ENCODE results near the gene DSTYK.
"Not testable (repeated sequence)": the region's sequence is repeated elsewhere in the genome, so short reads cannot be mapped to it uniquely, and the experiment has no call there.

The DSTYK gene

DNA sequence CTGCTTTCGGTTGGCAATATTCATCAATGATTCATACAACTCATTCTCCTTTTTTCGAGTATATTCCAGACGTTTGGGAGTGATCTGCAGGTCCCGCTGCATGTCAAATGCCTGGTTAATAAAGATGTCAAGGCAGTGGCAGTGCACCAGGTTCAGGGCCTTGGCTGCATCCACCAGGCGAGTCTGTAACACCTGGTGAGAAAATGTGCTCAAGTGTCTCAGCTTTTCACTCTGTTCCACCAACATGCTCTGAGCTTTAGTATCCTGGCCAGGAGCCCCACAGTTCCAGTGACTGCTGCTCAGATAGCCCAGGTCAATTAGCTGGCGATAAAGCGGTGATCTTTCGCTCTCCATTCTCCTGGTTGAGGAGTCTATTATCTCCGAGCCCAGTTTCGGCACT lies 42.3 kb downstream of the DSTYK start:
- no peaks in the 10 kb centered on the region for H3K27me3 ChIP-seq
- TF ChIP-seq, protein P1, sequence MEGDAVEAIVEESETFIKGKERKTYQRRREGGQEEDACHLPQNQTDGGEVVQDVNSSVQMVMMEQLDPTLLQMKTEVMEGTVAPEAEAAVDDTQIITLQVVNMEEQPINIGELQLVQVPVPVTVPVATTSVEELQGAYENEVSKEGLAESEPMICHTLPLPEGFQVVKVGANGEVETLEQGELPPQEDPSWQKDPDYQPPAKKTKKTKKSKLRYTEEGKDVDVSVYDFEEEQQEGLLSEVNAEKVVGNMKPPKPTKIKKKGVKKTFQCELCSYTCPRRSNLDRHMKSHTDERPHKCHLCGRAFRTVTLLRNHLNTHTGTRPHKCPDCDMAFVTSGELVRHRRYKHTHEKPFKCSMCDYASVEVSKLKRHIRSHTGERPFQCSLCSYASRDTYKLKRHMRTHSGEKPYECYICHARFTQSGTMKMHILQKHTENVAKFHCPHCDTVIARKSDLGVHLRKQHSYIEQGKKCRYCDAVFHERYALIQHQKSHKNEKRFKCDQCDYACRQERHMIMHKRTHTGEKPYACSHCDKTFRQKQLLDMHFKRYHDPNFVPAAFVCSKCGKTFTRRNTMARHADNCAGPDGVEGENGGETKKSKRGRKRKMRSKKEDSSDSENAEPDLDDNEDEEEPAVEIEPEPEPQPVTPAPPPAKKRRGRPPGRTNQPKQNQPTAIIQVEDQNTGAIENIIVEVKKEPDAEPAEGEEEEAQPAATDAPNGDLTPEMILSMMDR (IDR thresholded peaks at IDR 0.05): no peak
- no peaks in the 10 kb centered on the region for H3K4me1 ChIP-seq
- no peak for DNase-seq
- no peak overlapping the region for H3K27ac ChIP-seq
- no peak overlapping the region for H3K4me3 ChIP-seq
- no peaks in the 10 kb centered on the region for H3K9me3 ChIP-seq
- intact Hi-C loops (cut with DNase I; ENCODE audit: low total_unique reads): no loop called here
- peaks cover 30 to 57% (median 36%) of the 10 kb centered on the region in 3 donors for H3K36me3 ChIP-seq

DNA sequence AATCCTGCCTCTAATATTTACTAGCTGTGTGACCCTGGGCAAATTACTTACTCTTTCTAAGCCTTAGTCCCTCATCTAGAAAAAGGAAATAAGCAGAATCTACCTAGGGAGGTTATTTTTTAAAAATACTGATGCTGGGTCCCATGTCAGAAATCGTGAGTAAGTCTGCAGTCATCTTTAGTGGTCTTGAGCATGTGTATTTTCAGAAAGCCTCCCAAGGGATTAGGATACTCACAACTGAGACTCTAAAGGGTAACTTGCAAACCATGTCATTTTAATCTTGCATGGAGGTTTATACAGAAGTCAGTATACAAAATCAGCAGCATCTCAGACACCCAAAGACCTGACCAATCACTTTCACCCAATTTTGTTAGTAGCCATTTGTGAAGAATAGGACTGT lies 43.2 kb downstream of the DSTYK start:
- TF ChIP-seq, protein P1 (IDR thresholded peaks at IDR 0.05): no peak
- no peaks in the 10 kb centered on the region for H3K27me3 ChIP-seq
- DNase-seq: no peak
- intact Hi-C loops (cut with DNase I; ENCODE audit: low total_unique reads): no loop called here
- H3K4me1 ChIP-seq: no peaks in the 10 kb centered on the region
- H3K27ac ChIP-seq: no peak overlapping the region
- no peak overlapping the region for H3K4me3 ChIP-seq
- H3K36me3 ChIP-seq: peaks cover 40 to 67% (median 44%) of the 10 kb centered on the region in 3 donors
- H3K9me3 ChIP-seq: no peaks in the 10 kb centered on the region

DNA sequence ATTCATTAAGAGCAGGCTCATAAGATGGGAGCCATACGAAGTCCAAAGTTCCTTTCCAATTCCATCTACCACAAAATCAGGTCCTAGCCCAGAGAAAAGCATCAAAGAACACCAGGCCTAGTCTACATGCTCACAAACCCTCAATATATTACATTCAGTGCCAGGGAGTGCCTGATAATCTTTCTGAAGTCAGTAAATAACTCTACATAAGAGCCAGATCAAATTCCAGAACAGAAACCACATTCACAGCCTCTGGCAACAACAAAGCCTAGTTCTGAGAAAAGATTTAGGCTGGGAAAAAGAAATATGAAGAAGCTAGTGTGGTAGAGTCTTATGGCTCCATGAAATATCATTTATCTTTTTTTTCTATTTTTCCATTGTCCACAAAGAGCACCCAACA lies 49.2 kb downstream of the DSTYK start:
- TF ChIP-seq, protein P1 (IDR thresholded peaks at IDR 0.05): no peak
- Histone ChIP-seq H3K36me3 (peaks cover 74 to 86% (median 81%) of the 10 kb centered on the region in 3 donors), H3K4me1 (no peaks in the 10 kb centered on the region), H3K4me3 (no peak overlapping the region), H3K9me3 (no peaks in the 10 kb centered on the region), H3K27me3 (no peaks in the 10 kb centered on the region), H3K27ac (no peak overlapping the region)
- DNase-seq: no peak
- intact Hi-C loops (cut with DNase I; ENCODE audit: low total_unique reads): no loop called here

- Histone ChIP-seq H3K27ac (no peak overlapping the region), H3K4me1 (no peaks in the 10 kb centered on the region), H3K4me3 (no peak overlapping the region), H3K36me3 (peaks cover 74 to 89% (median 81%) of the 10 kb centered on the region in 3 donors), H3K27me3 (no peaks in the 10 kb centered on the region), H3K9me3 (no peaks in the 10 kb centered on the region)
- TF ChIP-seq, protein P1 (IDR thresholded peaks at IDR 0.05): no peak
- DNase-seq: no peak
- intact Hi-C loops (cut with DNase I; ENCODE audit: low total_unique reads): no loop called here
Measured at GRCh38 chr1:205161076-205161475, 50.4 kb downstream of the DSTYK start.

GRCh38 chr1:205158048-205158616 lies 53.4 kb downstream of the DSTYK start:
- no peak for DNase-seq
- no peaks in the 10 kb centered on the region for H3K4me1 ChIP-seq
- H3K9me3 ChIP-seq: no peaks in the 10 kb centered on the region
- peaks cover 72 to 97% (median 94%) of the 10 kb centered on the region in 3 donors for H3K36me3 ChIP-seq
- no peak overlapping the region for H3K27ac ChIP-seq
- TF ChIP-seq, protein P1 (IDR thresholded peaks at IDR 0.05): no peak
- H3K27me3 ChIP-seq: no peaks in the 10 kb centered on the region
- H3K4me3 ChIP-seq: no peak overlapping the region
- intact Hi-C loops (cut with DNase I; ENCODE audit: low total_unique reads): no loop called here

- H3K9me3 ChIP-seq; intact Hi-C loops (cut with DNase I; ENCODE audit: low total_unique reads); H3K4me3 ChIP-seq; H3K4me1 ChIP-seq; H3K27ac ChIP-seq; DNase-seq; H3K27me3 ChIP-seq: not testable (repeated sequence)
- peaks cover 59 to 93% (median 84%) of the 10 kb centered on the region in 3 donors for H3K36me3 ChIP-seq
Measured at GRCh38 chr1:205155665-205156377, 55.7 kb downstream of the DSTYK start.

All from tibial artery (tissue), 4 donors.